ENCODE results near the gene SHISA7. TPM values are rescaled to one million over a fixed set of nuclear protein-coding genes. Genes with fewer than 3 reads are reported as not detected.
A peak's percentile ranks its signal among the peaks of the same experiment; 100 is the strongest.

Gene SHISA7
- total and polyA plus RNA-seq, 2 of the 4 experiments (the other 2 are of a cell fraction): not detected

- 23% methylated on average over 56 of the region's 72 CpGs; no CpG with 5 or more reads in 1 of the 2 experiments for WGBS, 2 experiments (ENCODE audit: extremely low coverage in 2 of 2, insufficient read length in 1 of 2)
- no TSS peak for BruUV-seq (replicated peaks)
- H2AK9ac ChIP-seq (replicated peaks; ENCODE audit: low read depth, low read length, poor library complexity): peak within 1 kb of the TSS; percentile 86
- ChIA-PET POLR2A (ENCODE audit: unreplicated experiment) (interaction anchor here (0.5 to 0.9 kb wide), 2 partner anchors 15 to 1305 kb away, joined by 3 to 4 read pairs; no protein-coding TSS in a partner anchor), CTCF (interaction anchor here (0.6 to 1.2 kb wide), 5 partner anchors 34 to 224 kb away, joined by 3 to 7 read pairs (median 4); partner anchors contain the start of gene KMT5C)
- dilution Hi-C loops (cut with HindIII; ENCODE audit: low sequenced_read_pairs, unreplicated experiment): no loop called here
- H4K5ac ChIP-seq (ENCODE audit: low read depth, low read length): peak within 1 kb of the TSS; percentile 81
- peaks cover 34% of the 10 kb centered on the region for H3K4me1 ChIP-seq (ENCODE audit: control insufficient read depth, insufficient read depth, low read length)
- in situ Hi-C loops (cut with MboI; ENCODE audit: low sequenced_read_pairs): loop anchor here (10.0 kb wide), 1 partner anchor 90 kb away; no protein-coding TSS in a partner anchor
- H3K9me3 ChIP-seq (ENCODE audit: control insufficient read depth, insufficient read depth, low read length): no peaks in the 10 kb centered on the region
- peaks cover 14 to 39% of the 10 kb centered on the region in 2 experiments; a peak in 3 of 4 replicates for H3K79me1 ChIP-seq (ENCODE audit: low read depth in 1 of 2, low read length in 2 of 2)
- H3K4me3 ChIP-seq (ENCODE audit: insufficient read depth, low read depth, low read length): peak within 1 kb of the TSS; percentile 54
- peak within 1 kb of the TSS; percentile 33; the same call in 1 of the 3 replicates for H2BK15ac ChIP-seq (ENCODE audit: low read depth, low read length)
- H3K56ac ChIP-seq (ENCODE audit: extremely low read depth, insufficient read depth, low read length): peak within 1 kb of the TSS; percentile 59
- no peak for TF ChIP-seq RAD21 (IDR thresholded peaks at IDR 0.05; ENCODE audit: low read length)
- TF ChIP-seq SMC3 (IDR thresholded peaks at IDR 0.05; ENCODE audit: low read depth, low read length): no peak
- no peak for TF ChIP-seq BHLHE40 (IDR thresholded peaks at IDR 0.05; ENCODE audit: low read depth, low read length)
- TF ChIP-seq MXI1 (IDR thresholded peaks at IDR 0.05; ENCODE audit: borderline replicate concordance, low read depth, low read length): no peak
- TF ChIP-seq MAFK (IDR thresholded peaks at IDR 0.05; ENCODE audit: low read depth, low read length): no peak
- H3K9me1 ChIP-seq (ENCODE audit: insufficient read depth, low read length): peaks cover 15% of the 10 kb centered on the region
- H3K4me2 ChIP-seq (ENCODE audit: low read depth, low read length): peak within 1 kb of the TSS; percentile 93
- H2BK20ac ChIP-seq (ENCODE audit: low read depth, low read length): no peak within 1 kb of the TSS
- peak within 1 kb of the TSS; percentile 92 for H3K4ac ChIP-seq (ENCODE audit: low read depth, low read length)
- peak within 1 kb of the TSS; percentile 84 for H3K27ac ChIP-seq (ENCODE audit: insufficient read depth, low read length)
- H3K9ac ChIP-seq (ENCODE audit: low read depth, low read length): peak within 1 kb of the TSS; percentile 86
- H2AK5ac ChIP-seq (ENCODE audit: low read depth, low read length): peak within 1 kb of the TSS; percentile 98
- peak within 1 kb of the TSS; percentile 67 for H4K91ac ChIP-seq (ENCODE audit: insufficient read depth, low read depth, low read length)
- peak within 1 kb of the TSS; percentile 79 to 90 for H4K8ac ChIP-seq (ENCODE audit: low read depth in 2 of 2, low read length in 2 of 2)
- peak within 1 kb of the TSS; percentile 90 for H2AFZ ChIP-seq (replicated peaks; ENCODE audit: low read length, poor library complexity)
- H3K23ac ChIP-seq (ENCODE audit: low read depth, low read length): peak within 1 kb of the TSS; percentile 88; the same call in 1 of the 2 replicates
- H2BK5ac ChIP-seq (ENCODE audit: low read depth, low read length, poor library complexity, severe bottlenecking): peak within 1 kb of the TSS; percentile 69
- intact Hi-C loops (cut with micrococcal nuclease): no loop called here
- H3K14ac ChIP-seq (replicated peaks; ENCODE audit: low read depth, low read length): peak within 1 kb of the TSS; percentile 80
- peak within 1 kb of the TSS; percentile 42 for H2BK120ac ChIP-seq (ENCODE audit: low read depth, low read length)
- H3K36me3 ChIP-seq (ENCODE audit: control insufficient read depth, insufficient read depth, low read length): peaks cover 29% of the 10 kb centered on the region
- DNase-seq: no peak
- peaks cover 36% of the 10 kb centered on the region for H4K20me1 ChIP-seq (ENCODE audit: insufficient read depth, low read length)
- H3K27me3 ChIP-seq (ENCODE audit: control insufficient read depth, insufficient read depth, low read length): no peaks in the 10 kb centered on the region
- H3K18ac ChIP-seq (ENCODE audit: low read depth, low read length): peak within 1 kb of the TSS; percentile 54
- ATAC-seq (ENCODE audit: low read depth): peak; percentile 2; the same call in 1 of the 2 replicates
Observed at GRCh38 chr19:55384131-55384919, 58.8 kb downstream of the SHISA7 start, which contains the start of gene TMEM238. Gene TMEM238 (minus strand): TSS chr19:55384292. CDS start chr19:55384259, 33 bp downstream.

Measured in IMR-90 (cell line).